ENCODE data around the gene TSC1. TPM values are rescaled to one million over a fixed set of nuclear protein-coding genes. Genes with fewer than 3 reads are reported as not detected.

TSC1 gene
- polyA plus RNA-seq, 2 of the 4 experiments (the other 2 are of a cell fraction), result 15.2 to 37.9 TPM

GRCh38 chr9:132944294-132945185, at the start of gene TSC1 (continued):
- TF ChIP-seq HMGXB4 (CRISPR knock-in tag; IDR thresholded peaks at IDR 0.05; ENCODE audit: borderline replicate concordance), result peak; percentile 87
- TF ChIP-seq ATOH8 (CRISPR knock-in tag; IDR thresholded peaks at IDR 0.05; ENCODE audit: low read depth), result 0 out of 2 replicates have a peak, but pooled peaks have one; percentile 17

GRCh38 chr9:132993511-132993939, 49.1 kb upstream of the TSC1 start:
- no peak overlapping the region for H3K4me2 ChIP-seq
- no peak for ATAC-seq
- CTCF ChIA-PET, result interaction anchor here (1.2 to 3.2 kb wide), 3 partner anchors 17 to 29 kb away, joined by 5 to 18 read pairs (median 15); no protein-coding TSS in a partner anchor

More at GRCh38 chr9:132993511-132993939, 49.1 kb upstream of the TSC1 start:
- H3K4me1 ChIP-seq, result no peaks in the 10 kb centered on the region
- no peaks in the 10 kb centered on the region for H3K9me3 ChIP-seq
- H3K4me3 ChIP-seq, result no peak overlapping the region
- DNase-seq (ENCODE audit: low read depth in 1 of 2, low spot score in 1 of 2) (no peak), FAIRE-seq (no peak)
- 45% methylated on average over 9 of the region's 14 CpGs for WGBS (ENCODE audit: missing lambda C conversion rate)
- POLR2A ChIA-PET, result no interaction called here
- no peak overlapping the region for H3K27ac ChIP-seq
- TF ChIP-seq RCOR1 (IDR thresholded peaks at IDR 0.05; ENCODE audit: low read depth, low read length) (no peak), EP300 (IDR thresholded peaks at IDR 0.05) (no peak), BHLHE40 (IDR thresholded peaks at IDR 0.05; ENCODE audit: low read depth, low read length) (no peak), KDM5A (IDR thresholded peaks at IDR 0.05) (no peak), HOXA7 (CRISPR knock-in tag; IDR thresholded peaks at IDR 0.05) (no peak), GATA3 (IDR thresholded peaks at IDR 0.05; ENCODE audit: borderline replicate concordance) (no peak), EHF (CRISPR knock-in tag; IDR thresholded peaks at IDR 0.05) (no peak), ELK1 (IDR thresholded peaks at IDR 0.05; ENCODE audit: low read depth, low read length) (no peak), USF2 (IDR thresholded peaks at IDR 0.05) (no peak), ZNF302 (CRISPR knock-in tag; IDR thresholded peaks at IDR 0.05) (no peak), ATOH8 (CRISPR knock-in tag; IDR thresholded peaks at IDR 0.05; ENCODE audit: low read depth) (no peak), HES2 (IDR thresholded peaks at IDR 0.05) (no peak), MAX (IDR thresholded peaks at IDR 0.05) (no peak), ZFP36 (IDR thresholded peaks at IDR 0.05; ENCODE audit: borderline replicate concordance, partially characterized antibody) (no peak), SMC3 (IDR thresholded peaks at IDR 0.05) (no peak), MAFK (IDR thresholded peaks at IDR 0.05; ENCODE audit: partially characterized antibody) (no peak), HMGXB4 (CRISPR knock-in tag; IDR thresholded peaks at IDR 0.05; ENCODE audit: borderline replicate concordance) (no peak)
